NCI-H1694 (cell line): Measurements from ENCODE around the gene EXOC6B.

Experiments
- DNase-seq: peaks from one replicate; lab custom pipeline; 2025; lab: John Stamatoyannopoulos, UW

The EXOC6B gene

GRCh38 chr2:72825257-72826155 is at the start of gene EXOC6B:
Gene EXOC6B, minus strand, starts transcription at chr2:72826033.
- peak; percentile 88 for DNase-seq

GRCh38 chr2:72871880-72872279 is 46.0 kb upstream of the EXOC6B start:
- no peak for DNase-seq

GRCh38 chr2:72871060-72871459 is 45.2 kb upstream of the EXOC6B start:
- DNase-seq, result no peak

GRCh38 chr2:72864500-72864899 is 38.7 kb upstream of the EXOC6B start:
- DNase-seq, result no peak

GRCh38 chr2:72863046-72863445 is 37.2 kb upstream of the EXOC6B start:
- no peak for DNase-seq

- DNase-seq, result peak; percentile 88
These were observed 36.6 kb upstream of the EXOC6B start for GRCh38 chr2:72862239-72862988.

GRCh38 chr2:72859831-72860262 is 34.0 kb upstream of the EXOC6B start:
- peak; percentile 69 for DNase-seq

- DNase-seq, result no peak
These were observed 25.5 kb upstream of the EXOC6B start for GRCh38 chr2:72851333-72851732.

GRCh38 chr2:72849138-72849462 is 23.3 kb upstream of the EXOC6B start:
- DNase-seq, result no peak

- DNase-seq, result no peak
These were observed 22.8 kb upstream of the EXOC6B start for GRCh38 chr2:72848436-72849137.

- no peak for DNase-seq
These were observed 21.9 kb upstream of the EXOC6B start for GRCh38 chr2:72847534-72848315.

GRCh38 chr2:72846171-72847095 is 20.6 kb upstream of the EXOC6B start:
- no peak for DNase-seq

GRCh38 chr2:72843301-72843700 is 17.5 kb upstream of the EXOC6B start:
- no peak for DNase-seq

- no peak for DNase-seq
These were observed 15.8 kb upstream of the EXOC6B start for GRCh38 chr2:72841462-72842125.

- no peak for DNase-seq
These were observed 14.2 kb upstream of the EXOC6B start for GRCh38 chr2:72840066-72840465.

GRCh38 chr2:72837171-72837570 is 11.3 kb upstream of the EXOC6B start:
- no peak for DNase-seq

GRCh38 chr2:72835403-72835802 is 9.6 kb upstream of the EXOC6B start:
- DNase-seq, result no peak

GRCh38 chr2:72834596-72834995 is 8.8 kb upstream of the EXOC6B start:
- DNase-seq, result no peak

- DNase-seq, result no peak
These were observed 7.4 kb upstream of the EXOC6B start for GRCh38 chr2:72833084-72833714.

- no peak for DNase-seq
These were observed 4.4 kb upstream of the EXOC6B start for GRCh38 chr2:72830273-72830672.
